GM21786 (cell line): Measurements from ENCODE around the gene ADA.

Source experiments
- ATAC-seq: cut with Tn5 transposase; IDR thresholded peaks from one replicate; pipeline ENCODE4 v1.9.1; 2021; ENCODE audit not compliant: unreplicated experiment

ADA gene

DNA sequence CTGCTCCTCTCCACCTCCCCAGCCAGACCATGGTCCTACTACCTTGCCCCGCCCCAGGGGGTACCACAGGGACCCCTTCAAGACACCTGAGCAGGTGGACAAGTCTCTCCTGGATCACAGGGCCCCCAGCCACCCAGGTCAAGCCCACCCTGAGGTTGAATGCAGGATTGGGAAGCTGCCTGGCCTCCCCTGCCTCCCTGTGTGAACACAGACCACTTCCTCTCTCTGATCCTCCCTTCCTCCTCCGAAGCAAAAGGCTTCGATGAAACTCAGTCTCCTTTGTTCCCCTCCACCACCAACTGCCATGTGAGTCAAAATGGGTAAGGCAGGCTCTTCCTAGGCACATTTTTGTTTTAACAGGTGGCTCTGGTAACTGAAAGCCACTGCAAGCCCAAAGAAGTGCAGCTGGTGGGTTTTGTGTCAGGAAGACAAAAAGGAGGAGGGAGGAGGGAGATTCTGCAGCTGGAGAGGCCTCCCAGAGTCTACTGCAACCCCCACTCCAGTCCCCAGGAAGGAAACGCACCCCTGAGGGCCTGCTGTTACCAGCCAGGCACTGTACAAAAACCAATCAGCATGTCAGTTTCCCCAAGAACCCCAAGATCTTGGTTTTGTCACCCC is 5.4 kb downstream of the ADA start:
- ATAC-seq, result no peak

DNA sequence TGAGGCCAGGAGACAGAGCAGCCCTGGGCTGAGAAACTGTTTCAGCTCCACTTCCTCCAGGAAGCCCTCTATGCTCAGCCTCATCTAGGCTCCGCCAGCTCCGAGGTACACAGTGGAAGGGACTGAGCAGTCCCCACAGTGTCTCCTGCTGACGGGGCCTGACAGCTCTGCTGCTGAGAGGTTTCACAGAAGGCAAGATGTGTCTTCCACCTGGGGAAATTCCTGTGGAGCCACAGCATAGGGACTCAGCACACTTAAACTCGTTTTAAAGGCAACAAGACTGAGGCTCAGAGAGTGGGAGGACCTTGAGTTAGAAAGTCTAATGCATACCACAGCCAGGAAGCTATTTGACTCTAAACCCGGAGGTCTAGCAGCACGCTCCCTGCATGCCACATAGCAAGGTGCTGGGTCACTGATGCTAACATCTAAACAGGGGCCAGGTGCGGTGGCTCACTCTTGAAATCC is 6.8 kb downstream of the ADA start:
- peak; percentile 29 for ATAC-seq

DNA sequence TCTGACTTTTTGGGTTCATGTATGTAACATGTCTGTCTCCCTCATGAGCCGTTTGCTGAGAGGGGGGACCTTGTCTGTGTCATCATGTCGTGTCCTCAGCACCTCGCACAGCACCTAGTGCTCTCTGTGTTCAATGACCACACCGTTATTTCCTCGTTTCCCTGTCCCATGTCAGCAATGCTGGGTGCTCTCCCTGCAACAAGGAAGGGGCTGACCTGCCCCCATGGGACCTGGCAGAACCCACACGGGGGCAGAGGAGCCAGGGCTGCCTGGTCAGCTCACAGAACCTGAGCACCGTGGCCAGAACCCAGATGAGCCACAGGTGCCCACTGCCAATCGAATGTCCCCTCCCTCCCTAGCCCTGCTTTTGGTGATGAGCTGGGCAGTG is 7.3 kb downstream of the ADA start:
- ATAC-seq, result no peak

DNA sequence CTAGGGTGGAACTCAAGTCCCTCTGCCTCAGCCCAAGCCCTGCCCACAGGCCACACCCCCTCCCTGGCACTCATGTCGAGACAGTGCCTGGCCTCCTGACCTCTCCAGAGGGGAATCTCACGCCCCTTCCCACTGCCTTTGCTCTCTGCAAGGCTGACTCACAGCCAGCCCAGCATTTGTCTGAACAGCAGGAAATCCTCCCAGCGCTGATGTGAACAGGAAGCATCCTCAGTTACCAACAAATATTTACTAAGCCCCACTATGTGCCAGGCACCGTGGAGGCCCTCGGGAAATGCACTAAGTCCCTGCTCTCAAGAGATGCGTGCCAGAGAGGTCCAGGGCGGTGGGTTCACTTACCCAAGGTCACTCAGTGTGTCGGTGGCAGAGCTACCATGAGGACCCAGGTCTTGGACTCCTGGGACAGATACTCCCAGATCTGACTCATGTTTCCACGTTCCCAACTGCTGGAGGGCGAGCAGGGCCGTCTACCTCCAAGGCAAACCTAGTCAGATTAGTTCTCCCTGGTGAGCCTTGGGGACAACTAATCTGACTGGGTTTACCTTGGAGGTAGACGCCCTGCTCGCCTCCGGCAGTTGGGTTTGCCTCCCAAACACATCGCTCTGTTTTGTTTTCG is 7.8 kb downstream of the ADA start:
- ATAC-seq, result no peak

DNA sequence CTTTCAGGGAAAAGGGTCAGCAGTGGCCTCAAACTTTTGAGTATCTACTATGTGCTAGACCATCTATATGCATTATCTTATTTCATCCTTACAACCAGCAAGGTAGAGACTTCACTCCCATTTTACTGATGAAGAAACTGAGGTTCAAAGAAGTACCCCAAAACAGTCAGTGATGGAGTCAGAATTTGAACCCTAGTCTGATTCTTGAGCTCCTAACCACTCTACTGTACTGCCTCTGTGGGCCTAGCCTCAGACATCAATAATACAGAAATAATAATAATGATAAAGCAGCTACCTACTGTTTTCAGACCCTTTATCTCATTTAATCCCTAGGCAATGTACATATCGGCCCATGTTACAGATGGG is 8.4 kb downstream of the ADA start:
- ATAC-seq, result no peak

DNA sequence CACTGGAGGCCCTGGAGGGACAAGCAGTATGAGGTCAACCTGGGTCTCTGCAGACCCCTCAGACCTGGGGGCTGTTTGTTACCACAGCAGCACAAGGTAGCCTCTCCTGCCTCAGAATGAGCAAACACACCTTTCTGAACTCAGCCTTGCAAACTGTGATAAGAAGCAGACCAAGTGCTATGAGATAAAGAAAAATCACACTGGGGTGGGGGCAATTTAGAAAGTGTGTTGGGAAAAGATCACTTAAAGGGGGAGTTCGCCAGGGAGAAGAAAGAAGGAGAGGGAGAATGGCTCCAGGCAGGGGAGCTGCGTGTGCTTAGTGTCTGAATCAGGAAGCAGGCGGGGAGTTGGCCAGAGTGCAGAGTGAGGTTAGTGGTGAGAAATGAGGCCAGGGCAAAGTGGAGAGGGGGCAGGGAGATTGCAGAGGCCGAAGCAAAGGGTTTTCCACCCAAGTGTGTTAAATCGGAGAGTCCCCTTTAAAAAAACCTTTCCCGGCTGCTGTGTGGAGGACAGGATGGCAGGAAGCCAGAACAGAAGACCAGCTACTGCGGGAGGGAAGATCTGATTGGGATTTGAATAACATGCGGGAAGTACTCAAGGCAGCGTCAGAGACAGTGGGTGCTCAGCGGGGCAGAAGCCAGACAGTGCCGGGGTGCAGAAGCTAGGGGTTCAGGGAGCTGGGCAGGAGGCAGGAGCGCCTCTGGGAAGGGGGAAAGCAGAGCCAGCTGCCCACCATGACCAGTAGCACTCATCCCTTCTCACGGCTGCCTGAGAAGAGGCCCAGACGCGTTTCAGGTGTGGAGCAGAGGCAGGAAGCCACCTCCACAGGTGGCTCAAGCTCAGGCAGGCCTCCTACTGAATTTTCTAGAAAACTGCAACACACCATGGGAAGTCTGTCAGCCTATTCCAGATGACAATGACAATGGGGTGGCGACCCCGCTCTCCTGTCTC is 9.0 kb downstream of the ADA start:
- no peak for ATAC-seq

DNA sequence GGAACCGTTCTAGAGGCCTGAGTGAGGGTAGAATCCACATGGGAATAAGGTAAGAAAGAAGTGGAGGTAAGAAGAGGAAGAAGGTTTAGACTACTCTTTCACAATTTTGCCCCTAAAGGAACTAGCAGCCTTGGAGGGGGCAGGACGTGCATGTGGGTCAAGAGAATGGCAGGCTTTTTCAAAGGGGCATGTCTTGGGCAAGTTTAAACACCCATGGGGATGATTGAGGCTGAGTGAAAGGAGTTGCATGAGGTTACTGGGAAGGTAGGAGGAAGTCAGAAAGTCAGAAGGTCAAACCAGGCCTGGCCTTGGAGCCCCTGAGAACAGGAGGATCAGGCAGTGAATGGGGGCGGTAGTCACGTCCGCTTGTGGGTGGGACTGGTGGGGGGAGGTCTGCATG is 10.2 kb downstream of the ADA start:
- ATAC-seq, result no peak

DNA sequence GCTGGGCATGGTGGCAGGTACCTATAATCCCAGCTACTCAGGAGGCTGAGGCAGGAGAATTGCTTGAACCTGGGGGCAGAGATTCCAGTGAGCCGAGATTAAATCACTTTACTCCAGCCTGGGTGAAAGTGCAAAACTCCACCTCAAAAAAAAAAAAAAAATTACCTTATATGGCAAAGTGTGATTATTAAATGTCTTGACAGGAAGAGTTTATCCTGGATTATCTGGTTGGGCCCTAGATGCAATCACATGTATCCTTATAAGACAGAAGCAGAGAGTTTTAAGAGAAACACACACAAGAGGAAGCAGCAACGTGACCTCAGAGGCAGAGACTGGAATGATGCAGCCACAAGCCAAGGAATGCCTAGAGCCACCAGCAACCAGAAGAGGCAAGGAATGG is 11.0 kb downstream of the ADA start:
- no peak for ATAC-seq

DNA sequence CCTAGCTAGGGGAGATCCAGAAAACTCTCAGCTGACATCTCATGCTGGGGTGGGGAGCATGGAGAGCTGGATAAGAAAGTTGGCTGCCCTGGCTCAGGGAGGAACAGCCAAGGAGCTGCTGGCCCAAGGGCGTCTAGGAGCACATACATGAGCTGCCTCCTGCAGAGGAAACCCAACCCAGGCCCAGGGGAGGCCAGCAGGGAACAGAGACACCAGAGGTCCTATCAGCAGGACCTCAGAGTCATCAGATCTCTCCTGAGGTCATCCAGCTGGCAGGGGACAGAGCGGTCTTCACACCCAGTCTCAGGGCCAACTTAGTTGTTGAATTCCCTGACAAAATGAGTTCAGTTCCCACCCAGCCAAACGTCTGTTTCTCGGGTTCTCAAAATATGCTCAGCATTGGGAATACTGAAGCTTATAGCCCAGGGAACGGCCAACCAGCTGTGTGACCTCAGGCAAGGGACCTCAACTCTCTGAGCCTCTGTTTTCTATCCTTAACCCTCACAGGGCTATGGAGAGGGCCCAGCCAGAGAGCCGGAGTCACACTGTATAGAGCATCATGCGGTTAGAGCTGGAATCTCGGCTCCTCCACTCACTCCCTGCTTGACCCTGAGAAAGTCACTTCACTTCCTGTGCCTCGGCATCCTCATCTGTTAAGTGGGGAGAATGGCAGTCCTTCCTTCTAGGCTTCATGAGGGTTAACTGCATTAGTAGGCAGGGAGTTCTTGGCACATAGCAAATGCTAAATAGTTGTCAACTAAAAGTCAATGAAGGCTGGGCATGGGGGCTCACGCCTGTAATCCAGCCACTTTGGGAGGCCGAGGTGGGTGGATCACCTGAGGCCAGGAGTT is 13.8 kb downstream of the ADA start:
- ATAC-seq, result no peak

DNA sequence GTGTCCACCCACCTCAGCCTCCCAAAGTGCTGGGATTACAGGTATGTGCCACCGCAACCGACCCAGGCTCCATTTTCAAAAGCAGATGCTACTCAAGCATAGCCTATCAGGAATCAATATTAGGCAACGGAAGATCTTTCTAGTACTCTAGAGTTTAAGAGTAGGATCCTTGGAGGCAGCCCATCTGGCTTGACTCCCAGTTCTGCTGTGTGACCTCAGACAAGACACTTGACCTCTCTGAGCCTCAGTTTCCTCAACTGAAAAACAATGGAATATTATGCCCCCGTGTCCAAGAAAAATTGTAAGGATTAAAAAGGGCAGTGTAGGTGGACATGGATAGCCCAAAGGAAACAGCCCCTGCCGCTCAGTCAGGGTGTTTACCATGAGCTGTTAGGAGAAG is 14.5 kb downstream of the ADA start:
- ATAC-seq, result no peak

DNA sequence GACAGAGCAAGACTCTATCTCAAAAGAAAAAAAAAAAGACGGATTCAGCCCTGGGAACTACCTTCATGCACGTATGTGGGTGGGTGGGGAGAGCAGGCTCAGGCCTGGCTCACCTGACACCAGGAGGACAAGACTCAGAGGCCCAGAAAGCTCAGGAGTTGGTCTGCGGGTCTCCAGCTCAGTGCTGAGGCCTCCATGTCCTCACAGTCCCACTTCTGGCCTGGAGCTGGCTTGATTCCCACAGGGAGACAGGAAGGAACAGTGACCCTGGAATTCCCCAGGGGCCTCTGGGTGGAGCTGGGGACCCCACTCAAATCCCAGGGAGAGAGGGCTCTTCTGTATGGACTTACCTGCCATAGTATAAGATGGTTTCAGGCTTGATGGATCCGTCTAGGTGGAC is 15.6 kb downstream of the ADA start:
- no peak for ATAC-seq

DNA sequence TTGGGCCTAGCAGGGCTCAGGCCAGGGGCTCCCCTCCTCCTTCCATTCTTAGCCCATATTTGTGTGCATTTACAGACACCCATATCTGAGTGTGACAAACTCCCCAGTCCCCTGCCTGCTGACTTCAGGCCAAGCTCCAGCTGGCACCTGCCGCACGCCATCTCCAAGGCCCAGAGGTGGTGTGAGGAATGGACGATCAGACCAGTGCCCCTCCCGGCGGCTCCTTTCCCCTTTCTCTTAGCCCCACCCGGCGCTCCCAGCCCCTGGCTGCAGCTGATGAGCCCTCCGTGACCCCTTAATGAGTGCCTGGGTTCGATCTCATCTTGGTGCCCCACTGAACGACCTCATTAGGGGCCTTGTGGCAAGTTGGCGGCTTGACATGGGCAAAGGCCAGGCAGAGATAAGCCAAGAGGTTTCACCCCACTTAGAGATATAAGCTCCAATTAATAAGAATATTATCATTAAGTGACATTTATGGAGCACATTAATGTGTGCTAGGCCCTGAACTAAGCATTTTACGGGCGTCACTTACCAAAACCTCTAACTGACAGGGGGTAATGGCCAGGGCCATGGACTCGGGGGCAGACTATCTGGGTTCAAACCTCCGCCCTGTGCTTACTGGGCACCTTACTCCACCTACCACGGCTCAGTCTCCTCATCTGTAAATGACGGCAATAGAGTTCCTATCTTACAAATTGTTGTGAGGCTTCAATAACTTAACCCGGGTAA is 17.5 kb downstream of the ADA start:
- ATAC-seq, result no peak

DNA sequence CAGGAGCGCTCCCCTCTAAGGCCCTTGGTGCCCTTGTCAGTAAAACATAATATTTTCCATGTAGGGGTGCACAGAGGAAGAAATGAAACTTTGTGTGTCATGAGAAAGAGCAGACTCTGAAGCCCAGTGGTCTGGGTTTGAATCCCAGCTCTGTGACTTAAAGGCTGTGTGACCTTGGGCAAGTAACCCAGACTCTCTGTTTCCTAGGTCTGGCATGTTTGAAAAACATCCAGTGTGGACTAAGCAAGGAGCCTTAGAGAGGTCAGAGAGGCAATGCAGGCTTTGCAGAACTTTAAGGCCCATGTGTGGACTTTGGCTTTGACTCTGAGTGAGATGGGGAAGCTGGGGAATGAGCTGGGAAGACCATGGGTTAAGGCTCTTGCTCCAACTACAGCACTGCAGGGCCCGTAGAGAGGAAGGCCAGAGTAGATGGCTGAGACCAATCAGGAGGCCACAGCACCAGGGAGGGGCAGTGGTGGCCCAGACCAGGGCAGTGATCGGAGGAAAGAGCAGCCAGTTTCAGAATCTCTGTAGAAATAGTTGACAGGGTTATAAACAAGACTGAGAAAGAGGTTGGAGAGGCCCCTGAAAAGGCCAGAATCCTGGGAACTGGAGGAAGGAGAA is 18.2 kb downstream of the ADA start:
- no peak for ATAC-seq

DNA sequence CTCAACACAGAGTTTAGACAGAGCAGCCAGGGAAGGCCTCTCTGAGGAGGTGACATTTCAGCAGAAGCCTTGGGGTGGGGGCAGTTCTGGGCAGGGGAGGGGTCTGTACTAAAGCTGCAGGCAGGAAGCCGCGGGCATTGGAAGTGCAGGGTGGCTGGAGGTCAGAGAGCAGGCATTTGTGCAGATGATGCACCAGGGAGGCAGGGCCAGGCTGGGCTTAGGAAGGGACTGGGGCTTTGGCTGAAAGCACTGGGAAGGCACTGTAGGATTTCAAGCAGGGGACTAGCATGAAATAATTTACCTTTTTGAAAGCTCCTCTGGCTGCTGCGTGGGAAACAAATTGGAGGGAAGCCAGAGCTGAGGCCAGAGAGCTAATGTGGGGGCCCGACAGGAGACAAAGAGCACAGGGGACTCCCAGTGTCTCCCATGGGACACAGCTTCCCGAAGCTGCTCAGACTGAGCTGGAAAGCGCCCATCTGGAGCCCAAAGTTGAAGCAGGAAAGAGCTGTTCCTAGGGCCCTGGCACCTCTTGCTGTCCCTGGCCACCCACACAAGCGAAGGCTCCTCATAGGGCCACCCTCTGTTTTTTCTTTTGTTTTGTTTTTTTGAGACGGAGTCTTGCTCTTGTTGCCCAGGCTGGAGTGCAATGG is 19.3 kb downstream of the ADA start:
- no peak for ATAC-seq

DNA sequence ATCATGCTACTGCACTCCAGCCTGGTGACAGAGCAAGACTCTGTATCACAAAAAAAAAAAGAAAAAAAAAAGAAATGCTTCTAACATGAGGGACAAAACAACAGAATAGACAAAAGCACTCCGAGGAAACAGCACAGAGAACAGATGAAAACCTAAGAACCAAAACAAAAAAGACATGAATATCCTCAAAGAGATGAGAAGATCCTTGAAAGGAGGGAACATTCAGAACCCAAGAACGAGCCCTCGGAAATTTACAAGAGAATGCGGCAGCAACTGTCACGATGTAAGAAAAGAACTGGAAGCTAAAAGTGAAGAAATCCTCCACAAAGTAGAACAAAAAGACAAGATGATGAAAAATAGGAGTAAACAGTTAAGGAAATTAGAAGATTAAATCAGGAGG is 21.2 kb downstream of the ADA start:
- ATAC-seq, result no peak

DNA sequence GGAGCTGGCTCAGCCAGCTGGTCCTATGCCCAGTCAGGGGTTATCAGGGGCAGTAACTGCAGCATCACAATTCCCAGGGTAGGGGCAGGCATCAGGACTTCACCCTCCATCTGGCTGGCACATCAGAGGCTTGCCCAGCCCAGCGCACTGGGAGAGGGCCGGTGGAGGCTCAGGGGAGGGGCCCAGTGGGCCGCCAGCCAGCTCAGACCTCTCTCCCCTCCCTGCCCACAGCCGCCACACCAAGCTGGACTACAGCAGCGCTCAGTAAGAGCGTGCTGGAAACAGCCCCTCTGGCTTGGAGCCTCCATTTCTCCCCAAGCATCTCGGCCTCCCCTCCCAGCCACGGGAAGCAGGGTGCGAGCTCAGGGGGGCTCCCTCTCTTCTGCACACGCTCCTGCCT is 22.0 kb downstream of the ADA start:
- ATAC-seq, result no peak

DNA sequence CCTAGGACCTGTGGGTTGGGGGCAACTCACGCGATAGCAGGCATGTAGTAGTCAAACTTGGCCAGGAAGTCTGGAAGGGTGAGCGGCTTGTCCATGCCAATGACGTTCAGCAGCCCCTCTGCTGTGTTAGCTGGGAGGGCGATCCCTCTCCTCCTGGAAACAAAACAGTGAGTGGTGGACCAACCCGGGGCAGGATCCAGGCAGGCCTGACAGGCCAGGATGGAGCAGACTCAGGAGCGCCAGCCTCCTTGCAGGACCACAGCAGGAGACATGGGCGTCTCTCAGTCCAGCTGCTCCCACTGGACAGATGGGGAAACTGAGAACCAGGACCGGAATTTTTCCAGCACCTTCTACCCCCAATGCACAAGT is 22.5 kb downstream of the ADA start:
- no peak for ATAC-seq

DNA sequence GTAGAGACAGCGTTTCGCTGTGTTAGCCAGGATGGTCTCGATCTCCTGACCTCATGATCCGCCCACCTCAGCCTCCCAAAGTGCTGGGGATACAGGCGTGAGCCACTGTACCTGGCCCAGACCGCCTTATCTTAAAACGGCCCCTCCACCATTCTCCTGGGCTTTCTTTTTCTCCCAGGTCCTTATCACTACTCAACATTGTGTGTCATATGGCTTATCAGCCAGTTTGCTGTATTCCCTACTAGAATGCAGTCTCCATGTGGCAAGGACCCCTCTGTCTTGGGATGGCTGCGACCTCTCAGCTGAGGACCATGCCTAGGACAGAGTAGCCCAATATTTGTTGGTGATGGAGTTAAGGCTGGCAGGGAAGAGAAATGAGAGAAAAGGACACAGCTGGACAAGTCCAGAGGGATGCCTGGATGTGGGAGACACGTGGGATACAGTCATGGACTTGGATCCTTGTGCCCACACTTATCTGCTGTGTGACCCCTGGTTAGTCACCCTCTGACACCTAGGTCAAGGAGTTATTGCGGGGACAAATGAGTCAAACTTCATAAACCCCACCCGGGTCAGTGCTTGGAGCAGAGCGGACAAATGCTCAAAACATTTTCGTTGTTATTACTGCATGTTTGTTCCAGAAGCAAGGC is 24.0 kb downstream of the ADA start:
- ATAC-seq, result no peak

DNA sequence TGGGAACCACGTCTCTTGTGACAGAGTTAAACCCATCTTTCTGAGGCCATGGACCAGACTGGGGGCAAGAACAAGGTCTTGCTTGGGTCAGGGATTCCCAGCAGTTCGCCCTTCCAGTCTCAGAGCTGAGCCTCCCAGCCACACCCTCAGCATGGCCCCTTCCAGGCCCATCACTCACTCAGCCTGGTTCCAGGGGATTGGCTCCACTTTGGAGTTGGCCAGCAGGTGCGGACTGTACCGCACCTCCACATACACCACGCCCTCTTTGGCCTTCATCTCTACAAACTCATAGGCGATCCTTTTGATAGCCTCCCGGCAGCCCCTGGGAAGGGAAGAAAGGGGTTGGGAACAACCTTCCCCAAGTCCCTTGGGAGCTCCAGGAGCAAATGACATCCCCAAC is 25.2 kb downstream of the ADA start:
- ATAC-seq, result no peak
